Measurements from ENCODE around the gene C4orf51. TPM values are rescaled to one million over a fixed set of nuclear protein-coding genes. Genes with fewer than 3 reads are reported as not detected.

The C4orf51 gene
- total and polyA plus RNA-seq, 2 donors (not counting 1 experiment from before 2014, with no cell fraction given) = not detected

DNA sequence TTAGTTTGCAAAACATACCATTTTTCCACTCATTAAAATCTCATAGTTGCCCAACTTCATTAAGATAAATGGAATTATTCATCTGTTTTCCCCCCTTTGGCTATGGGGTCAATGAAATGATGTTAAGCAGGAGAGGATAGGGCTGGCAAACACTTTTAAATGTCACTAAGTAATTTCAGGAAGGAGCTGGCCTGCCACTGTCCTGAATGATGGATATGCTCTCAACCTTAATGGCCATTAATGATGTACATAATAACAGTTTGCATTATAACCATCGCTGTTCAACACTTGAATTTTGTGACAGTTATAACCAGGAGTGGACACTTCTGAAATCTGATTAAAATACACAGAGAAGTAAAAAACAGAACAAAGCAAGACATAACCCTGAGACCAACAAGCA is 77.2 kb downstream of the C4orf51 start:
- no peaks in the 10 kb centered on the region for H3K4me1 Mint-ChIP-seq
- H3K27me3 Mint-ChIP-seq = no peaks in the 10 kb centered on the region
- no peak overlapping the region for H2AFZ ChIP-seq (ENCODE audit: insufficient read depth, low read depth, low read length, poor library complexity, severe bottlenecking)
- intact Hi-C loops (cut with micrococcal nuclease) = no loop called here
- peaks cover 0 to 25% of the 10 kb centered on the region in 2 experiments for H3K36me3 ChIP-seq (replicated peaks in 1 of 2; ENCODE audit: control extremely low read depth in 1 of 2, control insufficient read depth in 1 of 2, extremely low read depth in 1 of 2, insufficient read depth in 2 of 2, low read length in 1 of 2)
- no peaks in the 10 kb centered on the region for H3K9me3 Mint-ChIP-seq (ENCODE audit: insufficient read depth)
- H3K9me3 ChIP-seq (ENCODE audit: control extremely low read depth in 1 of 3, control insufficient read depth in 2 of 3, insufficient read depth in 1 of 3, low read length in 2 of 3) = peaks cover 0 to 3% (median 0%) of the 10 kb centered on the region in 3 donors
- CTCF ChIA-PET = no interaction called here
- H3K79me2 ChIP-seq (ENCODE audit: control insufficient read depth, insufficient read depth, low read length) = no peaks in the 10 kb centered on the region
- no peak for DNase-seq
- POLR2A ChIA-PET = no interaction called here
- ATAC-seq (ENCODE audit: low read depth) = no peak
- WGBS (ENCODE audit: insufficient coverage) = no CpG with 5 or more reads among the region's 1 CpG
- no peak for TF ChIP-seq CTCF (IDR thresholded peaks at IDR 0.05)
- no peak for TF ChIP-seq EZH2 (IDR thresholded peaks at IDR 0.05; ENCODE audit: borderline replicate concordance, insufficient read depth, low read depth, low read length, poor library complexity, severe bottlenecking)
- H3K4me3 ChIP-seq (ENCODE audit: control extremely low read depth in 1 of 5, extremely low read depth in 1 of 5, insufficient read depth in 1 of 5, low read depth in 2 of 5, low read length in 4 of 5) = no peak overlapping the region
- no peak overlapping the region for H3K4me3 Mint-ChIP-seq
- H4K20me1 ChIP-seq (ENCODE audit: control insufficient read depth, insufficient read depth, low read length, poor library complexity, severe bottlenecking) = no peaks in the 10 kb centered on the region
- H3K27me3 ChIP-seq (replicated peaks in 1 of 4; ENCODE audit: control extremely low read depth in 1 of 4, control insufficient read depth in 3 of 4, insufficient read depth in 4 of 4, low read length in 3 of 4) = no peaks in the 10 kb centered on the region
- H3K27ac ChIP-seq (ENCODE audit: low read length in 2 of 2) = no peak overlapping the region
- no peaks in the 10 kb centered on the region for H3K4me1 ChIP-seq (ENCODE audit: control insufficient read depth in 2 of 2, insufficient read depth in 2 of 2, low read length in 2 of 2)
- H3K9ac ChIP-seq (ENCODE audit: low read length) = no peak overlapping the region
- H3K4me2 ChIP-seq (replicated peaks; ENCODE audit: low read depth, low read length, poor library complexity, severe bottlenecking) = no peak overlapping the region
- no peak overlapping the region for H3K27ac Mint-ChIP-seq

GRCh38 chr4:145760176-145760575 is 80.2 kb downstream of the C4orf51 start:
- H3K27ac Mint-ChIP-seq = no peak overlapping the region
- H3K4me1 Mint-ChIP-seq = no peaks in the 10 kb centered on the region
- POLR2A ChIA-PET = no interaction called here
- no peak overlapping the region for H3K4me3 Mint-ChIP-seq
- Histone ChIP-seq H3K27ac (ENCODE audit: low read length in 2 of 2) (no peak overlapping the region), H3K9me3 (ENCODE audit: control extremely low read depth in 1 of 3, control insufficient read depth in 2 of 3, insufficient read depth in 1 of 3, low read length in 2 of 3) (no peaks in the 10 kb centered on the region), H4K20me1 (ENCODE audit: control insufficient read depth, insufficient read depth, low read length, poor library complexity, severe bottlenecking) (no peaks in the 10 kb centered on the region), H3K36me3 (replicated peaks in 1 of 2; ENCODE audit: control extremely low read depth in 1 of 2, control insufficient read depth in 1 of 2, extremely low read depth in 1 of 2, insufficient read depth in 2 of 2, low read length in 1 of 2) (peaks cover 0 to 49% of the 10 kb centered on the region in 2 experiments), H3K4me3 (ENCODE audit: control extremely low read depth in 1 of 5, extremely low read depth in 1 of 5, insufficient read depth in 1 of 5, low read depth in 2 of 5, low read length in 4 of 5) (no peak overlapping the region), H3K79me2 (ENCODE audit: control insufficient read depth, insufficient read depth, low read length) (no peaks in the 10 kb centered on the region), H3K4me2 (replicated peaks; ENCODE audit: low read depth, low read length, poor library complexity, severe bottlenecking) (no peak overlapping the region), H3K9ac (ENCODE audit: low read length) (no peak overlapping the region), H3K4me1 (ENCODE audit: control insufficient read depth in 2 of 2, insufficient read depth in 2 of 2, low read length in 2 of 2) (no peaks in the 10 kb centered on the region), H3K27me3 (replicated peaks in 1 of 4; ENCODE audit: control extremely low read depth in 1 of 4, control insufficient read depth in 3 of 4, insufficient read depth in 4 of 4, low read length in 3 of 4) (no peaks in the 10 kb centered on the region), H2AFZ (ENCODE audit: insufficient read depth, low read depth, low read length, poor library complexity, severe bottlenecking) (no peak overlapping the region)
- H3K27me3 Mint-ChIP-seq = no peaks in the 10 kb centered on the region
- intact Hi-C loops (cut with micrococcal nuclease) = no loop called here
- 100% methylated on average over 2 of the region's 8 CpGs for WGBS (ENCODE audit: insufficient coverage)
- TF ChIP-seq EZH2 (IDR thresholded peaks at IDR 0.05; ENCODE audit: borderline replicate concordance, insufficient read depth, low read depth, low read length, poor library complexity, severe bottlenecking) (no peak), CTCF (IDR thresholded peaks at IDR 0.05) (no peak)
- no peak for ATAC-seq (ENCODE audit: low read depth)
- no peaks in the 10 kb centered on the region for H3K9me3 Mint-ChIP-seq (ENCODE audit: insufficient read depth)
- no peak for DNase-seq
- CTCF ChIA-PET = no interaction called here

Data from B cell (primary cell).